ENCODE data around the gene WDR27.

Gene WDR27

GRCh38 chr6:169623343-169623742 lies 78.5 kb downstream of the WDR27 start:
- TF ChIP-seq, protein P1, sequence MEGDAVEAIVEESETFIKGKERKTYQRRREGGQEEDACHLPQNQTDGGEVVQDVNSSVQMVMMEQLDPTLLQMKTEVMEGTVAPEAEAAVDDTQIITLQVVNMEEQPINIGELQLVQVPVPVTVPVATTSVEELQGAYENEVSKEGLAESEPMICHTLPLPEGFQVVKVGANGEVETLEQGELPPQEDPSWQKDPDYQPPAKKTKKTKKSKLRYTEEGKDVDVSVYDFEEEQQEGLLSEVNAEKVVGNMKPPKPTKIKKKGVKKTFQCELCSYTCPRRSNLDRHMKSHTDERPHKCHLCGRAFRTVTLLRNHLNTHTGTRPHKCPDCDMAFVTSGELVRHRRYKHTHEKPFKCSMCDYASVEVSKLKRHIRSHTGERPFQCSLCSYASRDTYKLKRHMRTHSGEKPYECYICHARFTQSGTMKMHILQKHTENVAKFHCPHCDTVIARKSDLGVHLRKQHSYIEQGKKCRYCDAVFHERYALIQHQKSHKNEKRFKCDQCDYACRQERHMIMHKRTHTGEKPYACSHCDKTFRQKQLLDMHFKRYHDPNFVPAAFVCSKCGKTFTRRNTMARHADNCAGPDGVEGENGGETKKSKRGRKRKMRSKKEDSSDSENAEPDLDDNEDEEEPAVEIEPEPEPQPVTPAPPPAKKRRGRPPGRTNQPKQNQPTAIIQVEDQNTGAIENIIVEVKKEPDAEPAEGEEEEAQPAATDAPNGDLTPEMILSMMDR (IDR thresholded peaks at IDR 0.05; ENCODE audit: low read depth, low read length): no peak
- no peak overlapping the region for H3K4me3 ChIP-seq (replicated peaks in 1 of 2; ENCODE audit: low read depth in 2 of 2, low read length in 2 of 2)
- DNase-seq (ENCODE audit: low read depth in 2 of 2): no peak

DNA sequence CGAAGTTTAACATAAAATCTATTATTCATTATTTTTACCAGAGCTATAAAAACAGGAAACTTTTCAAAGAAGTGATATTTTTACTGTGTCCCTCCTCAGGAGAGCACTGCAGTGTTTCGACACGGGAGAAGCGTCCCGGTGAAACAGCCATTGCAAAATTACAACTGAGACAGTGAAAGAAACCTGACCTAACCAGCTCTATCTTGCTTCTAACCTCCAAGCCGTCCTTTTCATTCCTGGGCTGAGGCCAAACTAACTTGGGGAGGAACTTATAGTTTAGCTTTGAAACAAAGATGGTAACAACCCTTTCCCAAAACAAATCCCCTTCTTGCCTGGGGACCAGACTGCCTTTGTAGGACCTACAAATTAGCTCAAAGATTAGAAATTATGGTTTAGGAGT lies 79.2 kb downstream of the WDR27 start:
- peak in 1 of 2 donors; percentile 25 for DNase-seq (ENCODE audit: low read depth in 2 of 2)
- no peak overlapping the region for H3K4me3 ChIP-seq (replicated peaks in 1 of 2; ENCODE audit: low read depth in 2 of 2, low read length in 2 of 2)
- TF ChIP-seq, protein P1 (IDR thresholded peaks at IDR 0.05; ENCODE audit: low read depth, low read length): no peak

GRCh38 chr6:169621311-169621710 lies 80.5 kb downstream of the WDR27 start:
- H3K4me3 ChIP-seq (replicated peaks in 1 of 2; ENCODE audit: low read depth in 2 of 2, low read length in 2 of 2): no peak overlapping the region
- no peak for DNase-seq (ENCODE audit: low read depth in 2 of 2)
- TF ChIP-seq, protein P1 (IDR thresholded peaks at IDR 0.05; ENCODE audit: low read depth, low read length): no peak

- TF ChIP-seq, protein P1 (IDR thresholded peaks at IDR 0.05; ENCODE audit: low read depth, low read length): no peak
- no peak overlapping the region for H3K4me3 ChIP-seq (replicated peaks in 1 of 2; ENCODE audit: low read depth in 2 of 2, low read length in 2 of 2)
- peak in 1 of 2 donors; percentile 55 for DNase-seq (ENCODE audit: low read depth in 2 of 2)
These were observed 81.4 kb downstream of the WDR27 start for GRCh38 chr6:169620171-169621130.

GRCh38 chr6:169619650-169620049 lies 82.2 kb downstream of the WDR27 start:
- peak in 1 of 2 donors; percentile 58 for DNase-seq (ENCODE audit: low read depth in 2 of 2)
- TF ChIP-seq, protein P1 (IDR thresholded peaks at IDR 0.05; ENCODE audit: low read depth, low read length): no peak
- no peak overlapping the region for H3K4me3 ChIP-seq (replicated peaks in 1 of 2; ENCODE audit: low read depth in 2 of 2, low read length in 2 of 2)

DNA sequence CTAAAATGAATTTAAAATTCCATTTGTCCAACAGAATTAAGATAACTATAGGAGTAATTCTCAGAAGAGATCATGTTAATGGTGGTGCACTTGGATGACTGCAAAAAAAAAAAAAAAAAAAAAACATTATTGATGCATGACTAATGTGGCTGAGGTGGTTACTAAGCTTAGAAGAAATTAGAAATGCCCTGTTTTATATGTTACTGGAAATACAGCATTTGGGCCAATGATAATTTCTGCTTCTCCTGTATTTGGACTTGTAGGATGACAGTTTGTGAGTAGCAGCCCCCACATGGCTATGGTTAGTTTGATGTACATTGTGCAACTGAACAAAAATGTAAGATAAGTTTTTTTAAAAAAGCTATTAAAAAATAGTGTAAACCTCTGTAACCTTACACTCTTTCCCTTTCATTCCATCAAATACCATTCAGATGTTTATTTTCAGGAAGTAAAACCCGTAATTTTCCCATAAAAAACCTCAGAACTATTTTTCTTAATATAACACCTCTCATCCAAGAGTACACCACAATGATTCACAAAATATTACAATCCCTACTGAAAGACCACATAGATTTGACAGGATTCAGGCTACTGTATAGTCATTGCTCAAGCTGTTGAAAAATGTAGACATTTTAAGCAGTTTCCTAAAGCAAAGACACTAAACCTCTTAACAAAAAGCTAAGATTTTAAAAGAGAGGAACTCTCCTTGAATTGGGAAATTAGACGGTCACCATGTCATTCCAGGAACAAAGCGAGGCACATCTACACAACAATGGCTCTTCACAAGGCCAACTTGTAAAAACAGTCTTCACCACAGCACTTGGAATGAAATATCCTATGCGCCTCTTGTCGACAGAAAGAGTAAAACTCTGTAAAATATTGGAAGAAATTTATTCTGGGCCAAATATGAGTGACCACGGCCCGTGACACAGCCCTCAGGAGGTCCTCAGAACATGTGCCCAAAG lies 83.0 kb downstream of the WDR27 start:
- no peak overlapping the region for H3K4me3 ChIP-seq (replicated peaks in 1 of 2; ENCODE audit: low read depth in 2 of 2, low read length in 2 of 2)
- TF ChIP-seq, protein P1 (IDR thresholded peaks at IDR 0.05; ENCODE audit: low read depth, low read length): no peak
- peak; percentile 71 to 79 for DNase-seq (ENCODE audit: low read depth in 2 of 2)

Measured in cardiac fibroblast (primary cell).